SU-DHL-6 (cell line): Measurements from ENCODE around the gene UQCRHL.
A peak's percentile ranks its signal among the peaks of the same experiment; 100 is the strongest.
"Not testable (repeated sequence)": the region's sequence is repeated elsewhere in the genome, so short reads cannot be mapped to it uniquely, and the experiment has no call there.

ENCODE experiments used
- H2AFZ ChIP-seq: fragments of 200-600 bp; sonication (generic); 2 replicates; pipeline ENCODE4 v1.6.1; 2014; ENCODE audit warnings: low read depth, mild to moderate bottlenecking, moderate library complexity, mixed read lengths, antibody characterized with exemption, low read length; ENCODE audit not compliant: severe bottlenecking
- H3F3A ChIP-seq: fragments of 200-600 bp; shearing (Covaris generic); 2 replicates; pipeline ENCODE4 v1.6.0; 2016; ENCODE audit warnings: antibody characterized with exemption, mild to moderate bottlenecking; ENCODE audit not compliant: insufficient read depth
- H3K27ac ChIP-seq: fragments of 200-600 bp; sonication (generic); 2 replicates; pipeline ENCODE4 v1.5.1; 2016; ENCODE audit warnings: low read depth, mild to moderate bottlenecking, low read length, moderate library complexity, mixed read lengths
- H3K27me3 ChIP-seq: fragments of 200-600 bp; sonication (generic), shearing (Covaris generic); 2 replicates; pipeline ENCODE4 v1.6.0; 2014; ENCODE audit warnings: mild to moderate bottlenecking, low read length
- H3K36me3 ChIP-seq: fragments of 200-600 bp; sonication (generic); 2 replicates; pipeline ENCODE4 v1.6.1; 2014; ENCODE audit warnings: mild to moderate bottlenecking, low read length, mixed read lengths
- H3K4me2 ChIP-seq: fragments of 300-600, 200-600 bp; shearing (Covaris generic), sonication (generic); 2 replicates; pipeline ENCODE4 v1.6.0; 2014; ENCODE audit warnings: low read length, low read depth, mild to moderate bottlenecking; ENCODE audit not compliant: poor library complexity, severe bottlenecking
- H3K4me3 ChIP-seq: fragments of 200-600 bp; sonication (generic); 2 replicates; pipeline ENCODE4 v1.5.1; 2014; ENCODE audit warnings: antibody characterized with exemption, low read length, mild to moderate bottlenecking, mixed read lengths; ENCODE audit not compliant: insufficient read depth, poor library complexity, severe bottlenecking
- H3K79me2 ChIP-seq: fragments of 200-600 bp; sonication (generic); 2 replicates; pipeline ENCODE4 v1.6.1; 2014; ENCODE audit warnings: mild to moderate bottlenecking, low read length, moderate library complexity; ENCODE audit not compliant: insufficient read depth
- H3K9ac ChIP-seq: fragments of 200-600 bp; sonication (generic); 2 replicates; pipeline ENCODE4 v1.7.0; 2014; ENCODE audit warnings: mild to moderate bottlenecking, low read length
- H3K9me2 ChIP-seq: fragments of 200-600 bp; sonication (generic); replicated peaks from 2 replicates; pipeline ENCODE4 v1.6.1; 2014; ENCODE audit warnings: low read length; ENCODE audit not compliant: insufficient read depth
- H3K9me3 ChIP-seq: fragments of 200-600 bp; sonication (generic); 2 replicates; pipeline ENCODE4 v1.6.1; 2014; ENCODE audit warnings: low read length, mixed read lengths; ENCODE audit not compliant: insufficient read depth
- H4K20me1 ChIP-seq: fragments of 200-600 bp; sonication (generic); 2 replicates; pipeline ENCODE4 v1.6.1; 2014; ENCODE audit warnings: low read depth, mild to moderate bottlenecking, antibody characterized with exemption, low read length, moderate library complexity, mixed read lengths
- EZH2phosphoT487 ChIP-seq: fragments of 200-600 bp; sonication (generic), shearing (Covaris generic); conservative IDR thresholded peaks from 2 replicates; pipeline ENCODE4 v1.6.1; 2018; ENCODE audit warnings: mild to moderate bottlenecking, antibody characterized with exemption, low read length, moderate library complexity, mixed read lengths
- TF ChIP-seq, protein P1 (sequence below): fragments of 200-600 bp; sonication (generic); IDR thresholded peaks from one replicate; pipeline ENCODE4 v1.5.1; 2017; ENCODE audit warnings: antibody characterized with exemption, mild to moderate bottlenecking, low read length, moderate library complexity; ENCODE audit not compliant: insufficient read depth, poor library complexity, severe bottlenecking

UQCRHL gene

DNA sequence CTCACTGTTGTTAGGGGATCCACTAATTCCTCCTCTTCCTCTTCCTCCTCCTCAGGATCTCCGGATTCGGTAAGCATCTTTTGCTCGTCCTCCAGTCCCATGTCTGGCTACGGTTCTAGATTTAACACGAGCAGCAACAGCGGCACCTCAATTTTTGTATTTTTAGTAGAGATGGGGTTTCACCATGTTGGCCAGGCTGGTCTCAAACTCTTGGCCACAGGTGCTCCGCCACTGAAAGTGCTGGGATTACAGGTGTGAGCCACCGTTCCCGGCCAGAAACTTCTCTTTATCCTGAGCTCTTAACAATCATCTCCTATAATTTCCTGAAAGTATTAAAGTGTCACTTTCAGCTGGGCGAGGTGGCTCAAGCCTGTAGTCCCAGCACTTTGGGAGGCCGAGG is at the start of gene UQCRHL:
Gene UQCRHL (minus strand): TSS at position 101 of the 400 bp plus-strand sequence. CDS start 0 bp downstream, at position 101.
- H3K9me2 ChIP-seq, H2AFZ ChIP-seq, H3K36me3 ChIP-seq, H3F3A ChIP-seq, H3K27me3 ChIP-seq, H3K4me3 ChIP-seq, H3K9me3 ChIP-seq, H3K9ac ChIP-seq, H3K79me2 ChIP-seq, H3K4me2 ChIP-seq, H4K20me1 ChIP-seq, H3K27ac ChIP-seq: not testable (repeated sequence)

DNA sequence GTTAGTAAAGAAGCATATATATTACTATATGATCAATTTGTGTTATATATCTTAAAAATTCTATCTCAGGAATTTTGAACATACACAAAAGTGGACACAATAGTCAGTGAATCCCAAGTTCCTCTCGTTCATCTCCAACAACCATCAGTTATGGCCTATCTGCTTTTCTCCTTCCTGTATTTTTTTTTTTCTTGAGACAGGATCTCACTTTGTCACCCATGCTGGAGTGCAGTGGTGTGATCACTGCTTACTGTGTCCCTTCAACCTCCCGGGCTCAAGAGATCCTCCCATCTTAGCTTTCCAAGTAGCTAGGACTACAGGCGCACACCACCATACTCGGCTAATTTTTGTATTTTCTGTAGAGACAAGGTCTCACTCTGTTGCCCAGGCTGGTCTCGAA is 49.4 kb upstream of the UQCRHL start:
- no peak overlapping the region for H3K9ac ChIP-seq
- no peaks in the 10 kb centered on the region for H3K36me3 ChIP-seq
- H3K4me3 ChIP-seq: no peak overlapping the region
- peaks cover 19% of the 10 kb centered on the region for H4K20me1 ChIP-seq
- H2AFZ ChIP-seq: no peak overlapping the region
- H3F3A ChIP-seq: peaks cover 4% of the 10 kb centered on the region; the same call in 1 of the 2 replicates
- no peak overlapping the region for H3K27ac ChIP-seq
- TF ChIP-seq, protein P1, sequence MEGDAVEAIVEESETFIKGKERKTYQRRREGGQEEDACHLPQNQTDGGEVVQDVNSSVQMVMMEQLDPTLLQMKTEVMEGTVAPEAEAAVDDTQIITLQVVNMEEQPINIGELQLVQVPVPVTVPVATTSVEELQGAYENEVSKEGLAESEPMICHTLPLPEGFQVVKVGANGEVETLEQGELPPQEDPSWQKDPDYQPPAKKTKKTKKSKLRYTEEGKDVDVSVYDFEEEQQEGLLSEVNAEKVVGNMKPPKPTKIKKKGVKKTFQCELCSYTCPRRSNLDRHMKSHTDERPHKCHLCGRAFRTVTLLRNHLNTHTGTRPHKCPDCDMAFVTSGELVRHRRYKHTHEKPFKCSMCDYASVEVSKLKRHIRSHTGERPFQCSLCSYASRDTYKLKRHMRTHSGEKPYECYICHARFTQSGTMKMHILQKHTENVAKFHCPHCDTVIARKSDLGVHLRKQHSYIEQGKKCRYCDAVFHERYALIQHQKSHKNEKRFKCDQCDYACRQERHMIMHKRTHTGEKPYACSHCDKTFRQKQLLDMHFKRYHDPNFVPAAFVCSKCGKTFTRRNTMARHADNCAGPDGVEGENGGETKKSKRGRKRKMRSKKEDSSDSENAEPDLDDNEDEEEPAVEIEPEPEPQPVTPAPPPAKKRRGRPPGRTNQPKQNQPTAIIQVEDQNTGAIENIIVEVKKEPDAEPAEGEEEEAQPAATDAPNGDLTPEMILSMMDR: no peak
- TF ChIP-seq EZH2phosphoT487: no peak
- no peaks in the 10 kb centered on the region for H3K9me2 ChIP-seq
- H3K79me2 ChIP-seq: peaks cover 100% of the 10 kb centered on the region
- H3K9me3 ChIP-seq: no peaks in the 10 kb centered on the region
- H3K27me3 ChIP-seq: no peaks in the 10 kb centered on the region
- H3K4me2 ChIP-seq: no peak overlapping the region

DNA sequence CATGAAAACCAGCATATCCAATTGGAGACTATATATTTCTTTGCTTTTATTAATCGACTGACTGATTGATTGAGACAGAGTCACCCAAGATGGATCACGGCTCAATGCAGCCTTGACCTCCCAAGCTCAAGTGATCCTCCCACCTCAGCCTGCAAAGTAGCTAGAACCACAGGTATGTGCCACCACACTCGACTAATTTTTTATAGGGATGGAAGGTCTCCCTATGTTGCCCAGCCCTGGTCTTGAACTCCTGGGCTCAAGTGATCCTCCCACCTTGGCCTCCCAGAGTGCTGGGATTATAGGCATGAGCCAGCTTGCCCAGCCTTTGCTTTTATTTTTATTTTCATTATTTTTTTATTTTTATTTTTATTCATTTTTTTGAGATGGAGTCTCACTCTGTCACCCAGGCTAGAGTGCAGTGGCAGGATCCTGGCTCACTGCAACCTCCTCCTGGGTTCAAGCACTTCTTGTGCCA is 45.4 kb upstream of the UQCRHL start:
- Histone ChIP-seq H3K27ac (no peak overlapping the region), H3K36me3 (no peaks in the 10 kb centered on the region), H3K9ac (no peak overlapping the region), H3K27me3 (no peaks in the 10 kb centered on the region), H3K9me3 (no peaks in the 10 kb centered on the region), H3K4me2 (peak overlapping the region; percentile 94), H2AFZ (no peak overlapping the region), H3K9me2 (no peaks in the 10 kb centered on the region), H4K20me1 (peaks cover 12% of the 10 kb centered on the region), H3F3A (peaks cover 11% of the 10 kb centered on the region; the same call in 1 of the 2 replicates), H3K79me2 (peaks cover 100% of the 10 kb centered on the region), H3K4me3 (no peak overlapping the region)
- TF ChIP-seq, protein P1: no peak
- no peak for TF ChIP-seq EZH2phosphoT487

DNA sequence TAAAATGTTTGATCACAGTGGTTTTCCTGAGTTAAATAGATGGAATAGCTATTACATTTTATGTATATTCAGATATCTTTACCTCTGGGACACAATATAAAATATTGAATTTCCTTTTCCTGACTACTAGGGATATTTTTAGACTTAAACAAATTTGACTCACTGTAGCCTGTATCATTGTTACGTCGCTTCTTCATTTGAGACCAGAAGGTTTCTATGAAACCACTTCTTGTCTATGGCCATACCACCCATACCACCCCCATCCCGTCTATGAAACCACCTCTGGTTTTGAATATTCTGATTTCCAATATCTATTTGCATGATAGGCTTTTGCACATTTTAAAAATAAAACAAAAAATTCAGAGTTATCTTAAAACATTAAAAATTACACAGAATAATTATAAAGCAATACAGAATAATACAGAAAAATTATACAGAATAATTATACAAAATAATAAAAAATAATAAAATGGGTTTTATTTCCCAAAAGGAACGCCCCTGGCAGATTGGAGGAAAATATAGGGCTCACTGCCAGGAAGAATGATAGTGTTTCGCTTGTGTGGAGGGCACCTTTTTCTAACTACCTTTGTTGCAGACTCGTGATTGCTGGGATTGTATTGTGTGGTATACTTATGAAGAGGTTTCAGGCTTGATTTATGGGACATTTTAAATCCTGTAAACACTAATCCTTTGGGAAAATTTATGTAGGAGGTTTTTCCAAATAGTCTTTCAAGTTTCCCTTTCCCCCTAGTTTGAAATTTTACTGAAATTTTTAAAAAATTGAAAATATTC is 44.8 kb upstream of the UQCRHL start:
- Histone ChIP-seq H3K9me3 (no peaks in the 10 kb centered on the region), H3K36me3 (no peaks in the 10 kb centered on the region), H3K9me2 (no peaks in the 10 kb centered on the region), H3K27me3 (no peaks in the 10 kb centered on the region), H2AFZ (no peak overlapping the region), H3K4me3 (no peak overlapping the region), H3K27ac (peak overlapping the region; percentile 98; the same call in 1 of the 2 replicates), H4K20me1 (peaks cover 12% of the 10 kb centered on the region), H3F3A (peaks cover 12% of the 10 kb centered on the region), H3K79me2 (peaks cover 94% of the 10 kb centered on the region), H3K9ac (no peak overlapping the region), H3K4me2 (peak overlapping the region; percentile 94)
- TF ChIP-seq EZH2phosphoT487: no peak
- TF ChIP-seq, protein P1: no peak
